Fibroblast of lung (primary cell): ENCODE measurements around the gene EPC2.

ENCODE experiments used
- CTCF ChIP-seq, 2 donors: IDR thresholded peaks in 1 of 2; conservative IDR thresholded peaks in 1 of 2; 1 replicate in 1 of 2; 2 replicates in 1 of 2; pipeline ENCODE4 v1.5.1; 2011 to 2012; ENCODE audit warnings: low read length in 2 of 2, control low read depth in 1 of 2, inconsistent platforms in 1 of 2, low read depth in 1 of 2, mild to moderate bottlenecking in 1 of 2
- EZH2 ChIP-seq: IDR thresholded peaks from 2 replicates; pipeline ENCODE4 v1.5.1; 2012; ENCODE audit warnings: low read length, control low read depth, mild to moderate bottlenecking; ENCODE audit errors: missing control alignments

GRCh38 chr2:148646231-148646559, 1.6 kb downstream of the EPC2 start:
- TF ChIP-seq CTCF (conservative IDR thresholded peaks at IDR 0.05 in 1 of 2, IDR thresholded peaks at IDR 0.05 in 1 of 2; ENCODE audit: low read depth in 1 of 2, low read length in 2 of 2): no peak
- TF ChIP-seq EZH2: no peak
